GM12874 (cell line): ENCODE measurements around the gene PRKN.

Source experiments
- CTCF ChIP-seq: IDR thresholded peaks from 2 replicates; pipeline ENCODE4 v1.5.1; 2011; ENCODE audit warnings: low read depth, mild to moderate bottlenecking, control low read depth, low read length, moderate library complexity; ENCODE audit not compliant: insufficient read depth

Gene PRKN

GRCh38 chr6:162727322-162728182 lies at the start of gene PRKN, which contains the start of gene PACRG:
PRKN (minus strand) TSS chr6:162727766.
PACRG (plus strand) TSS chr6:162727974.
- TF ChIP-seq CTCF, result no peak

DNA sequence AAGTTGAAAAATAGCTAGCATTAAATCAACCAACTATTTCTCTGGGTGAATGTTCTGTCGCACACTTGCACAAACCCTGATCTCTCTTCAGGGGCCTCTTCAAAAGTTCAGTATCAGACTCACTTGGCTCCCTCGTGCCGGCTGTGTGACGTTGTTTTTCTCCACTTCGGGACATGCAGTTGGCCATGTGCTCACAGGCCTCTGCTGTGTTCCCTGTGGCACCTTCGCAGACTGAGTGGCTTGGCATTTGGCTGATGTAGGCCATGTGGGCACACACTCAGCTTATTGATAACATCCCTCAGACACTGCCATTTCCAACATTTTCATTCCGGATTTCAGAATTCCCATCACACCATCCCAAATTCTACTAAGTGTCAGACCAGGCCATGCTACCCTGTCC lies 49.5 kb upstream of the PRKN start:
- no peak for TF ChIP-seq CTCF

GRCh38 chr6:162773996-162774395 lies 46.4 kb upstream of the PRKN start:
- TF ChIP-seq CTCF, result no peak

DNA sequence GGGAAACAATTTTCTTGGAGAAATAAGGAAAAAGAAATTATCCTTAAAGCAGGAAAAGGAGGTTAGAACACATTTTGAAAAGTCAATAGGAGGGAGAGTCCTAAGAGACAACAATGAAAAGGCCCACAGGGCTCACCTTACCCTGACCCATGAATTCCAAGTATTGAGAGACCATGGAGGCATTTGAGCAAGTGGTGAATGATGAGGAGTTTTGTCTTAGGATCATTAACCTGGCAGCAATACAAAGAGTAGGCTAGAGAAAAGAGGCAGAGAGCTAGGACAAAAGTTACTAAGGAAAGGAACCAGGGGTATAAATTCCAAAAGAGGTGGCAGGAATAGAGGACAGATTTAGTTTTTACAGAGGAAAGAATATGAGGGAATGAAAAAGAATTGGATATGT lies 44.9 kb upstream of the PRKN start:
- TF ChIP-seq CTCF, result no peak

DNA sequence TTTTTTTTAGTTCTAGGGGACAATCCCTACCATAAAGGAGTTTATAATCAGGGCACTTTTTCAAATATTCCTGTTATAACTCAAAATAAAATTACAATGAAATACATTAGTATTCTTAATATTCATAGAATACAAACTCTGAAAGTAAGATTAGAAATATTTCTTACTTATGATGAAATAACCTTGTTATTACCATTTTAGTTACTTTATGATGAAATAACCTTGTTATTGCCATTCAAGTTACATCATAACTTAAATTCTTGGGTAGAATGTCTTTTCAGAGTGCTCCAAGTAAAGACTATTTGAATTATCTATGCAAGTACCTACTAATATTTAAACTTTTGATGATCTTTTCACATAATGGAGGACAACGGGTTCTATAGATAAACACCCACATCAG lies 43.4 kb upstream of the PRKN start:
- no peak for TF ChIP-seq CTCF

GRCh38 chr6:162770136-162770535 lies 42.6 kb upstream of the PRKN start:
- TF ChIP-seq CTCF, result no peak

- no peak for TF ChIP-seq CTCF
Observed at GRCh38 chr6:162753775-162754174, 26.2 kb upstream of the PRKN start.
